Upper lobe of right lung (tissue), 1 donor: ENCODE results near the gene PREB. TPM values are rescaled to one million over a fixed set of nuclear protein-coding genes. Genes with fewer than 3 reads are reported as not detected.

Experiments used
- ATAC-seq: fragments of 200-7000 bp; cut with Tn5 transposase; one replicate; pipeline ENCODE4 v1.9.1; 2020; ENCODE audit warnings: mild to moderate bottlenecking, moderate library complexity
- DNase-seq: peaks from one replicate; pipeline ENCODE4 v3.0.0-alpha.2; 2020
- H3K27ac ChIP-seq: fragments of 200-600 bp; one replicate; pipeline ENCODE4 v1.8.0; 2022
- H3K27me3 ChIP-seq: fragments of 200-600 bp; one replicate; pipeline ENCODE4 v1.8.0; 2022; ENCODE audit warnings: mild to moderate bottlenecking
- H3K36me3 ChIP-seq: fragments of 200-600 bp; one replicate; pipeline ENCODE4 v1.8.0; 2022
- H3K4me1 ChIP-seq: fragments of 200-600 bp; one replicate; pipeline ENCODE4 v1.8.0; 2022
- H3K4me3 ChIP-seq: fragments of 200-600 bp; one replicate; pipeline ENCODE4 v1.8.0; 2022; ENCODE audit warnings: mild to moderate bottlenecking
- H3K9me3 ChIP-seq: fragments of 200-600 bp; one replicate; pipeline ENCODE4 v1.8.0; 2022
- CTCF ChIP-seq: fragments of 200-600 bp; IDR thresholded peaks from one replicate; pipeline ENCODE4 v1.8.0; 2022; ENCODE audit warnings: antibody characterized with exemption
- intact Hi-C: fragments of 100-400 bp; cut with DNase I; formaldehyde crosslinking; loops from one replicate; pipeline ENCODE4 v1.11.0; 2022
- total RNA-seq: library from RNA; stranded (reverse); fragmentation: NEBNext Ultra II Directional; extraction: Animal tissue kit (Norgen Biotek cat#: 25700); gene quantifications from one replicate; pipeline ENCODE4 v1.2.1, GENCODE V29; 2021
- donor health status: DM: no; HTN: yes; CAD: no; lungs with severe emphysema.

PREB gene
- total RNA-seq, 1 donor from 2014 or later = 42.1 TPM

GRCh38 chr2:27081984-27082772 lies 52.3 kb downstream of the PREB start:
- peaks cover 38% of the 10 kb centered on the region for H3K4me1 ChIP-seq

More at GRCh38 chr2:27081984-27082772, 52.3 kb downstream of the PREB start:
- Histone ChIP-seq H3K27me3 (no peaks in the 10 kb centered on the region), H3K36me3 (no peaks in the 10 kb centered on the region), H3K4me3 (peak overlapping the region; percentile 59), H3K27ac (peak overlapping the region; percentile 85), H3K9me3 (no peaks in the 10 kb centered on the region)
- no peak for DNase-seq
- TF ChIP-seq CTCF = no peak
- intact Hi-C loops = loop anchor here (10.0 kb wide), 1 partner anchor 117 kb away; no protein-coding TSS in a partner anchor
- no peak for ATAC-seq

Other genes with a start within 250 kb of the PREB start
- gene MAPRE3, start 164.0 kb downstream of the PREB start, total RNA-seq = 23.0 TPM
- 68.0 TPM for gene TMEM214, start 101.7 kb downstream of the PREB start, total RNA-seq
- gene AGBL5, start 83.0 kb downstream of the PREB start, total RNA-seq = 14.0 TPM
- 248 TPM for gene OST4, start 63.0 kb downstream of the PREB start, total RNA-seq
- gene EMILIN1, start 56.0 kb downstream of the PREB start, total RNA-seq = 84.6 TPM
- gene KHK, start 47.9 kb downstream of the PREB start, total RNA-seq = 4.9 TPM
- gene CGREF1, start 15.5 kb downstream of the PREB start, total RNA-seq = 0.43 TPM
- gene ABHD1, start 10.8 kb downstream of the PREB start, total RNA-seq = 0.35 TPM
- gene PRR30, start 4.8 kb upstream of the PREB start, total RNA-seq = not detected
- not detected for gene TCF23, start 14.4 kb upstream of the PREB start, total RNA-seq
- gene ATRAID, start 77.4 kb upstream of the PREB start, total RNA-seq = 102 TPM
- gene SLC5A6, start 77.6 kb upstream of the PREB start, total RNA-seq = 24.5 TPM
- 27.1 TPM for gene CAD, start 82.7 kb upstream of the PREB start, total RNA-seq
- 0.58 TPM for gene SLC30A3, start 128.4 kb upstream of the PREB start, total RNA-seq
- gene DNAJC5G, start 140.8 kb upstream of the PREB start, total RNA-seq = not detected
- not detected for gene TRIM54, start 147.8 kb upstream of the PREB start, total RNA-seq
- gene UCN, start 173.8 kb upstream of the PREB start, total RNA-seq = 2.8 TPM
- 80.4 TPM for gene MPV17, start 188.5 kb upstream of the PREB start, total RNA-seq
- gene GTF3C2, start 222.1 kb upstream of the PREB start, total RNA-seq = 54.4 TPM
- gene EIF2B4, start 235.7 kb upstream of the PREB start, total RNA-seq = 35.0 TPM
- 97.6 TPM for gene SNX17, start 236.0 kb upstream of the PREB start, total RNA-seq
- 14.2 TPM for gene ZNF513, start 246.1 kb upstream of the PREB start, total RNA-seq